K562 (cell line): ENCODE measurements around the gene TTC24.

Source experiments
- EZH2 ChIP-seq: IDR thresholded peaks from 2 replicates; pipeline ENCODE4 v1.6.1; 2012; ENCODE audit warnings: low read depth, mild to moderate bottlenecking, inconsistent platforms, low read length, borderline replicate concordance
- MEF2D ChIP-seq: conservative IDR thresholded peaks from 2 replicates; pipeline ENCODE4 v1.6.1; 2016; ENCODE audit warnings: low read depth, missing genetic modification characterization, missing compliant biosample characterization
- THRAP3 ChIP-seq: fragments of 450-650 bp; IDR thresholded peaks from 2 replicates; pipeline ENCODE4 v1.6.1; 2016; ENCODE audit warnings: mild to moderate bottlenecking, inconsistent platforms, borderline replicate concordance
- TOE1 ChIP-seq, 2 experiments: fragments of 450-650 bp in 1 of 2; sonication (generic) in 1 of 2; formaldehyde crosslinking in 1 of 2; IDR thresholded peaks; 2 replicates each; pipeline versions ENCODE4 v1.7.1 to v1.8.0; 2016 to 2022; ENCODE audit warnings: borderline replicate concordance in 2 of 2, mild to moderate bottlenecking in 2 of 2, antibody characterized with exemption in 1 of 2, inconsistent platforms in 1 of 2, low read depth in 1 of 2, missing genetic modification reagents in 1 of 2, moderate library complexity in 1 of 2
- ZNF232 ChIP-seq: sonication (generic); formaldehyde crosslinking; IDR thresholded peaks from 2 replicates; pipeline ENCODE4 v1.8.0; 2022; ENCODE audit warnings: mild to moderate bottlenecking, missing genetic modification reagents
- ZNF785 ChIP-seq: fragments of 250-450 bp; sonication (Bioruptor Pico); IDR thresholded peaks from 2 replicates; pipeline ENCODE4 v1.4.0; 2020; ENCODE audit warnings: mild to moderate bottlenecking
- TF ChIP-seq, protein P1 (sequence below): fragments of 250-450 bp; sonication (Bioruptor Pico); IDR thresholded peaks from 2 replicates; pipeline ENCODE4 v1.8.0; 2021; ENCODE audit warnings: borderline replicate concordance, mild to moderate bottlenecking, moderate library complexity; ENCODE audit not compliant: poor library complexity, severe bottlenecking
- TF ChIP-seq, protein P2 (sequence below): fragments of 200-800 bp; sonication (Bioruptor generic); IDR thresholded peaks from 2 replicates; pipeline ENCODE4 v1.6.1; 2016; ENCODE audit warnings: missing genetic modification characterization, missing compliant biosample characterization

DNA sequence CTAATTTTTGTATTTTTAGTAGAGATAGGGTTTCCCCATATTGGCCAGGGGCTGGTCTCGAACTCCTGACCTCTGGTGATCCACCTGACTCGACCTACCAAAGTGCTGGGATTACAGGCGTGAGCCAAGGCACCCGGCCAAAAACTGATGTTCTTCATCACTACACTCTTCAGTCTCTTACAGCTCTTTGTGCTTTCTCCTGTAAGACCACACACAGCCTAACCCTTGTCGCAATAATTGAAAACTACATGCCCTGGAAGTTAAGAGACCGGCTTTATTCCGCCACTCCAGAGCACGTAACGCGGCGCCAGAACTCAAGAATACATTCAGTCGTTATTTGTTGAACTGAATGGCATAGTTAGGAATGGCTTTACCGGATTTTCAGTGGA lies 21.2 kb downstream of the TTC24 start:
- TF ChIP-seq EZH2 (no peak), TOE1 (IDR thresholded peaks at IDR 0.05; ENCODE audit: borderline replicate concordance) (no peak), TOE1 (CRISPR knock-in tag; IDR thresholded peaks at IDR 0.05; ENCODE audit: borderline replicate concordance, low read depth) (no peak), THRAP3 (no peak), ZNF785 (no peak), MEF2D (no peak), ZNF232 (CRISPR knock-in tag) (no peak)
- TF ChIP-seq, protein P1, sequence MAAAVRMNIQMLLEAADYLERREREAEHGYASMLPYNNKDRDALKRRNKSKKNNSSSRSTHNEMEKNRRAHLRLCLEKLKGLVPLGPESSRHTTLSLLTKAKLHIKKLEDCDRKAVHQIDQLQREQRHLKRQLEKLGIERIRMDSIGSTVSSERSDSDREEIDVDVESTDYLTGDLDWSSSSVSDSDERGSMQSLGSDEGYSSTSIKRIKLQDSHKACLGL (CRISPR knock-in tag), result no peak
- TF ChIP-seq, protein P2, sequence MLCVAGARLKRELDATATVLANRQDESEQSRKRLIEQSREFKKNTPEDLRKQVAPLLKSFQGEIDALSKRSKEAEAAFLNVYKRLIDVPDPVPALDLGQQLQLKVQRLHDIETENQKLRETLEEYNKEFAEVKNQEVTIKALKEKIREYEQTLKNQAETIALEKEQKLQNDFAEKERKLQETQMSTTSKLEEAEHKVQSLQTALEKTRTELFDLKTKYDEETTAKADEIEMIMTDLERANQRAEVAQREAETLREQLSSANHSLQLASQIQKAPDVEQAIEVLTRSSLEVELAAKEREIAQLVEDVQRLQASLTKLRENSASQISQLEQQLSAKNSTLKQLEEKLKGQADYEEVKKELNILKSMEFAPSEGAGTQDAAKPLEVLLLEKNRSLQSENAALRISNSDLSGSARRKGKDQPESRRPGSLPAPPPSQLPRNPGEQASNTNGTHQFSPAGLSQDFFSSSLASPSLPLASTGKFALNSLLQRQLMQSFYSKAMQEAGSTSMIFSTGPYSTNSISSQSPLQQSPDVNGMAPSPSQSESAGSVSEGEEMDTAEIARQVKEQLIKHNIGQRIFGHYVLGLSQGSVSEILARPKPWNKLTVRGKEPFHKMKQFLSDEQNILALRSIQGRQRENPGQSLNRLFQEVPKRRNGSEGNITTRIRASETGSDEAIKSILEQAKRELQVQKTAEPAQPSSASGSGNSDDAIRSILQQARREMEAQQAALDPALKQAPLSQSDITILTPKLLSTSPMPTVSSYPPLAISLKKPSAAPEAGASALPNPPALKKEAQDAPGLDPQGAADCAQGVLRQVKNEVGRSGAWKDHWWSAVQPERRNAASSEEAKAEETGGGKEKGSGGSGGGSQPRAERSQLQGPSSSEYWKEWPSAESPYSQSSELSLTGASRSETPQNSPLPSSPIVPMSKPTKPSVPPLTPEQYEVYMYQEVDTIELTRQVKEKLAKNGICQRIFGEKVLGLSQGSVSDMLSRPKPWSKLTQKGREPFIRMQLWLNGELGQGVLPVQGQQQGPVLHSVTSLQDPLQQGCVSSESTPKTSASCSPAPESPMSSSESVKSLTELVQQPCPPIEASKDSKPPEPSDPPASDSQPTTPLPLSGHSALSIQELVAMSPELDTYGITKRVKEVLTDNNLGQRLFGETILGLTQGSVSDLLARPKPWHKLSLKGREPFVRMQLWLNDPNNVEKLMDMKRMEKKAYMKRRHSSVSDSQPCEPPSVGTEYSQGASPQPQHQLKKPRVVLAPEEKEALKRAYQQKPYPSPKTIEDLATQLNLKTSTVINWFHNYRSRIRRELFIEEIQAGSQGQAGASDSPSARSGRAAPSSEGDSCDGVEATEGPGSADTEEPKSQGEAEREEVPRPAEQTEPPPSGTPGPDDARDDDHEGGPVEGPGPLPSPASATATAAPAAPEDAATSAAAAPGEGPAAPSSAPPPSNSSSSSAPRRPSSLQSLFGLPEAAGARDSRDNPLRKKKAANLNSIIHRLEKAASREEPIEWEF (CRISPR knock-in tag), result no peak
